GM06990 (cell line): ENCODE data around the gene C6orf136.

Experiments used
- DNase-seq: peaks from one replicate; pipeline ENCODE4 v3.0.0-alpha.2; 2011; ENCODE audit not compliant: insufficient read length; ENCODE audit errors: extremely low read depth
- H3K27me3 ChIP-seq: replicated peaks from 2 replicates; pipeline ENCODE4 v1.6.0; 2011; ENCODE audit warnings: low read length; ENCODE audit not compliant: control insufficient read depth, insufficient read depth
- H3K36me3 ChIP-seq: 2 replicates; pipeline ENCODE4 v1.5.1; 2011; ENCODE audit warnings: low read length; ENCODE audit not compliant: control insufficient read depth, insufficient read depth
- H3K4me3 ChIP-seq: replicated peaks from 2 replicates; pipeline ENCODE4 v1.5.1; 2011; ENCODE audit warnings: low read depth, mild to moderate bottlenecking, control low read depth, low read length
- TF ChIP-seq, protein P1 (sequence below): IDR thresholded peaks from 2 replicates; pipeline ENCODE4 v1.5.1; 2011; ENCODE audit warnings: low read length, control low read depth, mild to moderate bottlenecking, inconsistent platforms; ENCODE audit not compliant: insufficient read depth, poor library complexity, severe bottlenecking

The C6orf136 gene

DNA sequence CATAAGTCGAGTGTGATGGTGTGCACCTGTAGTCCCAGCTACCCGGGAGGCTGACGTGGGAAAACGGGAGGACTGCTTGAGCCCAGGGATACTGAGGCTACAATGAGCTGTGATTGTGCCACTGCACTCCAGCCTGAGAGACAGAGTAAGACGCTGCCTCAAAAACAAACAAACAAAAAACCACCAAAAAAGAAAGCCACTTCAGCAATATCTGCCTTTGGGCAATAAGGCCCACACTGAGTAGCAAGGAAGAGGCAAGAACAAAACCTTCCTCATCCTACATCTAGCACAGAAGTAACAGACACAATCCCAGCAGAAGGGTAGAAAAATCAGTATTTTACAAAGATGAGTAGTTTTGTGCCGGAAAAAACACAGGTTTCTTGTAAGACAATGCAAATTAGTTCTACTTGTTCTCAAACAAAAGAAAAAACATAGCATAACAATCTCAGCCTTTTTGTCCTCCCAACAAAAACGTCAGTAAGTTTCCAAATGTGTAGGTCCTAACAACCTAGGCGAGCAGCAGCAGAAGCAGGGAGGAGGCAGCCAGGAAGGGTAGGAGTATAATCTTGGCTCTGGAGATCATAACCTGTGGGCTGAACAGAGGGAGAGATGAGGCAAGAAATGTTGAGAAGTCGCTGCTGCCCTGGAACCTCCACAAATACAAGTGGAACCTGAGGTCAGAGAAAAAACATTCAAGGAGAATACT, 35.6 kb upstream of the C6orf136 start:
- Histone ChIP-seq H3K27me3 (no peaks in the 10 kb centered on the region), H3K4me3 (no peak overlapping the region), H3K36me3 (peaks cover 18% of the 10 kb centered on the region)
- TF ChIP-seq, protein P1, sequence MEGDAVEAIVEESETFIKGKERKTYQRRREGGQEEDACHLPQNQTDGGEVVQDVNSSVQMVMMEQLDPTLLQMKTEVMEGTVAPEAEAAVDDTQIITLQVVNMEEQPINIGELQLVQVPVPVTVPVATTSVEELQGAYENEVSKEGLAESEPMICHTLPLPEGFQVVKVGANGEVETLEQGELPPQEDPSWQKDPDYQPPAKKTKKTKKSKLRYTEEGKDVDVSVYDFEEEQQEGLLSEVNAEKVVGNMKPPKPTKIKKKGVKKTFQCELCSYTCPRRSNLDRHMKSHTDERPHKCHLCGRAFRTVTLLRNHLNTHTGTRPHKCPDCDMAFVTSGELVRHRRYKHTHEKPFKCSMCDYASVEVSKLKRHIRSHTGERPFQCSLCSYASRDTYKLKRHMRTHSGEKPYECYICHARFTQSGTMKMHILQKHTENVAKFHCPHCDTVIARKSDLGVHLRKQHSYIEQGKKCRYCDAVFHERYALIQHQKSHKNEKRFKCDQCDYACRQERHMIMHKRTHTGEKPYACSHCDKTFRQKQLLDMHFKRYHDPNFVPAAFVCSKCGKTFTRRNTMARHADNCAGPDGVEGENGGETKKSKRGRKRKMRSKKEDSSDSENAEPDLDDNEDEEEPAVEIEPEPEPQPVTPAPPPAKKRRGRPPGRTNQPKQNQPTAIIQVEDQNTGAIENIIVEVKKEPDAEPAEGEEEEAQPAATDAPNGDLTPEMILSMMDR, result no peak
- no peak for DNase-seq

DNA sequence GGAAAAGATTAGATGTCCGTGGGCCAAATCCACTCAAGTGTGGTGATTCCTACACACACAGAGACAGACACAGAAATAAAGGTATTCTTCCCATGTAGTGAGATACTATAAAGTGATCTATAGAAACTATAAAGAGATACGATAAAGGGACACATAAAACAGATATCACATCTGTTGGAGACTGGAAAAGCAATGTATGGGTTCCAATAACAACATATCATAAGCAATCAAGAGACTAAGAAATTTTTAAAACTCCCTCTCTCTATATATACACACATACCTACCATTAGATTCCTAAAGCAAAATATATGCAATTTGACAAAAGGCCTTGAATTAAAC, 35.1 kb upstream of the C6orf136 start:
- Histone ChIP-seq H3K4me3 (no peak overlapping the region), H3K27me3 (no peaks in the 10 kb centered on the region), H3K36me3 (peaks cover 18% of the 10 kb centered on the region)
- no peak for DNase-seq
- TF ChIP-seq, protein P1, result no peak

DNA sequence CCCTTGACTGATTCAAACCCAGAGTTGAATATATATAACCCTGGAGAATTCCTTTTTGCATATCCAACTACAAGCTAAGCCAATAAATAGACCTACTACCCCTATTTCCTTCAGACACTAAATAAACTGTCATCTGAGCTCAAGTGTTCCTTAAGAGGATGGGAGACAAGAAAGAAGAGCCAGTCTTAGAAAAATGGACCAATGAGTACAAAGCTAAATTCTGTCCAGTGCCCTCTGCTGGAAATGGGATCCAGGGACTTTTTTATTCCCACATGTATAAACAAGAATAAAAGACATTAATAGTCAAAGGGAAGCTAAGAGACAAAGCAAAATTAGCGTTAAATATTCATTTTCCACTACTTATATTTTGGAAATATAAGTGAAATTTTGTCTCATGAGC, 34.7 kb upstream of the C6orf136 start:
- H3K36me3 ChIP-seq, result peaks cover 19% of the 10 kb centered on the region

DNA sequence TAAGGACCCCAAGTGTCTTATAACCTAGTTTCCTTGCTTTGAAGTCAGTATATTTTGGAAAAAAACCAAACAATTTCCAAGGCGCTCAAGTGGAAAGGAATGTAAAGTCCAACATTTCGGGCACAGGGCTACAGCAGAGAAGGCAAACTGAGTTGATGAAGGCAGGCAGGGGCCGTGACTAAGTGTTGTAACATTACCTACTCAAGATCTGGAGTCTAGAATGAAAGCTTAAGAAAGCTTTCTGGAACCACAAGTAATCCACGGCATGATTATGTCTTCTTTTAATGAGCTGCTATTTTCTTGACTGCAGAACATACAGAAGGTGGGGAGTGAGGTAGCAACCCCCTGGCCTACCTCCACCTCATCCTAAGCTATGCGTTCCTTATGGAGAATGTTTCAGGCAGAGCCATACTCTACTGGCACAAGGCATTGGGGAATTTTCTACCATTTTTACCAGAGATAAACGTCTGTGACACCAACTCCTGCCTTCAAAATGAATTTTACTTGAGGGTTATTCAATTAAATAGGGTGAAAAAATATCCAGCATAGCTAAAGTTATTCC, 34.2 kb upstream of the C6orf136 start:
- no peaks in the 10 kb centered on the region for H3K27me3 ChIP-seq
- TF ChIP-seq, protein P1, result no peak
- H3K36me3 ChIP-seq, result peaks cover 18% of the 10 kb centered on the region
- no peak overlapping the region for H3K4me3 ChIP-seq
- DNase-seq, result no peak

More for the DNA sequence above, 34.7 kb upstream of the C6orf136 start:
- no peak for DNase-seq
- H3K4me3 ChIP-seq, result no peak overlapping the region
- no peaks in the 10 kb centered on the region for H3K27me3 ChIP-seq
- TF ChIP-seq, protein P1, result peak; percentile 11

DNA sequence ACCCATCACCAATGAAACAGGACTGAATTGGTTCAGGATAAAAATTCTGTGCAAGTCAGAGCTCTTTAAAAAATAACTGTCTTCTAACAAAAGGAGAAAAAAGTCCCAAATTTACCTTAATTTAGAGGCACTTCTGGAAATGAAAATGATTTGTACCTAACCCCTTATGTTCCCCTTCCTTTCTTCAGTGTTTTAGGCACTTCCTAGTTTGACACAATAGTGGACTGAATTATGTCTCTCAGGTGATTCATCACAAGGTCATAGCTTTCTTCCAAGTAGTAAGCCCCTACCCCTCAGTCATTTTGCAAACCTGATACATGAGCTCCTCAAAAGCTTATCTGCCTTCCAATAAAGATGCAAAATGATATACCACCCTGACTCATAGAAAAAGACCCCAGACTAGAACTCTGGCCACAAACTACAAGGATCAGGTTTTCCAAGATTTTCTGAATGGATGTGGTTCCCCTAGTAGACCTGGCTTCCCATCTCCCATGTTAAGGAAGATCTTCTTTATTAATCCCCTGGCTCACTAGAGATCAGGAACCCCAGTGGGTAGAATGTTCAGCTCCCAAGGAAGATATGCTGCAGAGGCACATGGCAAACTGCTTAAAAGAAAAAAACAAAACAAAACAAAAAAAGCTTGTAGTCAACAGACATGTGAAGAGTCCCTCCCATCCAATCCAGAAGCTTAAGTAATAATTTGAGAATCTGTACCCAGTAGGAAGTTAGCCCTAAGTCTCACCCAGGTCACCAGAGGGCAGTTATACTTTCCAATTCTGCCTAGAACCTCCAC, 33.5 kb upstream of the C6orf136 start:
- peaks cover 14% of the 10 kb centered on the region for H3K36me3 ChIP-seq
- H3K4me3 ChIP-seq, result no peak overlapping the region
- DNase-seq, result no peak
- TF ChIP-seq, protein P1, result no peak
- H3K27me3 ChIP-seq, result no peaks in the 10 kb centered on the region
